ENCODE results near the gene UNC5B. TPM values are rescaled to one million over a fixed set of nuclear protein-coding genes. Genes with fewer than 3 reads are reported as not detected.
A peak's percentile ranks its signal among the peaks of the same experiment; 100 is the strongest.

The UNC5B gene
- total RNA-seq, 1 donor = 135 TPM

GRCh38 chr10:71237843-71238623 is 25.7 kb downstream of the UNC5B start:
- H3K4me1 ChIP-seq (ENCODE audit: insufficient read depth, low read length) = peaks cover 81% of the 10 kb centered on the region
- peaks cover 25% of the 10 kb centered on the region for H3K79me2 ChIP-seq (ENCODE audit: insufficient read depth, low read length)
- no peak for TF ChIP-seq CTCF (IDR thresholded peaks at IDR 0.05; ENCODE audit: extremely low read depth, low read depth, low read length)
- peak overlapping the region; percentile 7 for H3K4me2 ChIP-seq (ENCODE audit: insufficient read depth, low read length)
- H3K27ac ChIP-seq (ENCODE audit: low read depth, low read length) = no peak overlapping the region
- no peak overlapping the region for H3K4me3 ChIP-seq (ENCODE audit: insufficient read depth, low read length)
- H3K9me3 ChIP-seq (ENCODE audit: low read depth, low read length) = no peaks in the 10 kb centered on the region
- no peaks in the 10 kb centered on the region for H3K27me3 ChIP-seq (ENCODE audit: insufficient read depth, low read length)
- H2AFZ ChIP-seq (ENCODE audit: low read length) = no peak overlapping the region
- no peaks in the 10 kb centered on the region for H4K20me1 ChIP-seq (ENCODE audit: insufficient read depth, low read length)
- peak; percentile 78 for DNase-seq (ENCODE audit: insufficient read length, low spot score, missing footprints)
- no peaks in the 10 kb centered on the region for H3K36me3 ChIP-seq (ENCODE audit: insufficient read depth, low read length)

- Histone ChIP-seq H3K27me3 (ENCODE audit: insufficient read depth, low read length) (no peaks in the 10 kb centered on the region), H3K4me1 (ENCODE audit: insufficient read depth, low read length) (peaks cover 83% of the 10 kb centered on the region), H3K4me3 (ENCODE audit: insufficient read depth, low read length) (no peak overlapping the region), H3K79me2 (ENCODE audit: insufficient read depth, low read length) (peaks cover 24% of the 10 kb centered on the region), H3K4me2 (ENCODE audit: insufficient read depth, low read length) (no peak overlapping the region), H3K27ac (ENCODE audit: low read depth, low read length) (no peak overlapping the region), H4K20me1 (ENCODE audit: insufficient read depth, low read length) (peaks cover 4% of the 10 kb centered on the region), H3K36me3 (ENCODE audit: insufficient read depth, low read length) (no peaks in the 10 kb centered on the region), H2AFZ (ENCODE audit: low read length) (no peak overlapping the region), H3K9me3 (ENCODE audit: low read depth, low read length) (no peaks in the 10 kb centered on the region)
- DNase-seq (ENCODE audit: insufficient read length, low spot score, missing footprints) = no peak
- no peak for TF ChIP-seq CTCF (IDR thresholded peaks at IDR 0.05; ENCODE audit: extremely low read depth, low read depth, low read length)
Observed at GRCh38 chr10:71238626-71239025, 26.3 kb downstream of the UNC5B start.

- no peaks in the 10 kb centered on the region for H3K9me3 ChIP-seq (ENCODE audit: low read depth, low read length)
- peak; percentile 68 for DNase-seq (ENCODE audit: insufficient read length, low spot score, missing footprints)
- H3K27ac ChIP-seq (ENCODE audit: low read depth, low read length) = no peak overlapping the region
- H3K79me2 ChIP-seq (ENCODE audit: insufficient read depth, low read length) = peaks cover 24% of the 10 kb centered on the region
- no peaks in the 10 kb centered on the region for H3K36me3 ChIP-seq (ENCODE audit: insufficient read depth, low read length)
- no peak overlapping the region for H3K4me3 ChIP-seq (ENCODE audit: insufficient read depth, low read length)
- no peaks in the 10 kb centered on the region for H3K27me3 ChIP-seq (ENCODE audit: insufficient read depth, low read length)
- peaks cover 83% of the 10 kb centered on the region for H3K4me1 ChIP-seq (ENCODE audit: insufficient read depth, low read length)
- H3K4me2 ChIP-seq (ENCODE audit: insufficient read depth, low read length) = no peak overlapping the region
- TF ChIP-seq CTCF (IDR thresholded peaks at IDR 0.05; ENCODE audit: extremely low read depth, low read depth, low read length) = no peak
- peaks cover 9% of the 10 kb centered on the region for H4K20me1 ChIP-seq (ENCODE audit: insufficient read depth, low read length)
- H2AFZ ChIP-seq (ENCODE audit: low read length) = no peak overlapping the region
Observed at GRCh38 chr10:71239131-71239915, 27.0 kb downstream of the UNC5B start.
